DMS153 treated with DMSO at 0.1 percent for 48 hours (cell line): ENCODE data around the gene CTNND2.

Source experiments
- DNase-seq: peaks from one replicate; lab custom pipeline; 2025; ENCODE audit not compliant: unreplicated experiment; lab: John Stamatoyannopoulos, UW

CTNND2 gene

GRCh38 chr5:11596657-11597071 lies 307.6 kb downstream of the CTNND2 start:
- no peak for DNase-seq

DNA sequence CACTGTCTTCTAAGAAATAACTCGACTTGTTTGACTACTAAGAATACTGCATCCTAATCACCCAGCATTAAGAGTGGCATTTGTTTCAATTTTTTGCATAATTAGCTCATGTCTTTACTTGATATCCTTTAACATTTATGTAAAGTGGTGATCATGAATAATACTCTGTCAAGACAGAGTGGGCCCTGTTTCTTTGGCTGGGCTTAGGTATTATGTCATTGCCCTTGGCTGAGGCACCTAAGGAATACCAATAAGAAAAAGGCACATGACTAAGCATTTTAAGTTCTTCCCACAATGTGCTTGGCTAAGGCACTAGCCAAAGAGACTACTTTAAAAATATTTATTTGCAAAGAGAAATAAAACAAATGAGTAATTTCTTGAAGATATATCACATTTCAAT lies 308.1 kb downstream of the CTNND2 start:
- no peak for DNase-seq

DNA sequence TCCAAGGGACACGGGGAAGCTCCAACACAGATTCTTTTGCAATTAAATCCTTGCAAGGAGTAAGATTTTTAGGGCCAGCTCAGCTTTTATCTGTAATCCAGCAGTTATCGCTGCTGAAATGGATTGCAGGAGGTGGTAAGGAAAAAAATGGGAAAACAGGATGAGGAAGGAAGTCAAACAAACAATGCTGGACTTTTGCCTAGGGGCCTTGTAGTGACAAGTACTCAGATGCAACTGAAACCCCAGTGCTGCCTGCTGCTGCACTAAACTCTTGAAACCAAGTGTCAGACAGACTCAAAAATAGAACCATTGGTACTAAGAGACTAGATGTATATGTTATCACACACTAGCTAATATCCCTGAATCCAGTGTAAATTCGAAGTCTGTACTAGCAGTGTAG lies 309.2 kb downstream of the CTNND2 start:
- no peak for DNase-seq

DNA sequence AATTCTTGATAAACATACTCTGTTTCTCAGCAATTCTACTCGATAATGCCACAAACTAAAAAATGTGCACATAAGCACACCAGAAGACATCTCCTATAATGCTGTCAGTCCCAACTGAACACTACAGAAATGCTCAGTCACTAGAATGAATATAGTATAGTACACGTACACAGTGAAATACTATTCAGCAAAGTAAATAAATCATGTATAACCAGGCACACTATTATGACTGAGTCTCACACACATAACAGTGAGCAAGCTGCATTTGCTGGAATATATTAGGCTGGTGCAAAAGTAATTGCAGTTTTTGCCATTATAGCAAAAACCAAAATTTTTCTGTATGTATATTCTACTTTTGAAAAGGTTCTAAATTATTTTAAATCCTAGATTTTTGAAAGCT lies 310.2 kb downstream of the CTNND2 start:
- no peak for DNase-seq

GRCh38 chr5:11590475-11590874 lies 313.8 kb downstream of the CTNND2 start:
- DNase-seq, result no peak

GRCh38 chr5:11588803-11589202 lies 315.4 kb downstream of the CTNND2 start:
- DNase-seq, result no peak

GRCh38 chr5:11584017-11584416 lies 320.2 kb downstream of the CTNND2 start:
- no peak for DNase-seq

DNA sequence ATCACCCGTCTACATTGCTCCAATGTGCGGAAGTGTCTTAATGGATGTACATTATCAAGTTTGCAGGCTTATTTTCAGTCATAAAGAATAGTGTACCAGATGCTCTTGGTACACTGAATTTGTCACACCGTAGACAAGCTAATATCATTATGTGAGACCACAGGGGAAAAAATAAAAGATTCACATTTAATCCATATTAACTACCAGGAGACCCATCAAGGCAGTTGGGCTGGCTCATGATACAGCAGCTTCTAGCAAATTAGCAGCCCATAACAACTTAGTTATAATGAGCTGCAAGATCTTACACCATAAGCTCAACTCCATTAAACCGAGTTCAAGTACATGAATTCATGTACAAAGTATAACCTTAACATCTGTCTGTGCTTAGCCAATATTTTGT lies 324.9 kb downstream of the CTNND2 start:
- no peak for DNase-seq

DNA sequence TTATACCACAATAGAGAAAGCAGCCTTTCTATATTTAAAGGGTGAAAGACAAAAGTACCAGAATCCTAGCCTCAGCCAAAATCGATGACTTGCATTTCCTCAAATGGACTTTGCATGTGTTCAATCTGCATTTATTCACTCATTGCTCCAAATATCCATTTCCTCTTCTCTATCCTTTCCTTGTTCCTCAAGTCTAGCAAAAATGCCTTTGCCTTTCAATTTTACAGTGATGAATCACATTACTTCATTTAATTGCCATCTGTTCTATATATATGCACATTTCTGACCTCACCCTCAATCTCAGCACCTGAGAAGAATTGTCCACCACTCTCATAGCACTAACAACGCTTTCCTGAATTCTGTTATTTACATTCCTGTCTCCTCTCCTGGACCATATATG lies 329.5 kb downstream of the CTNND2 start:
- no peak for DNase-seq

DNA sequence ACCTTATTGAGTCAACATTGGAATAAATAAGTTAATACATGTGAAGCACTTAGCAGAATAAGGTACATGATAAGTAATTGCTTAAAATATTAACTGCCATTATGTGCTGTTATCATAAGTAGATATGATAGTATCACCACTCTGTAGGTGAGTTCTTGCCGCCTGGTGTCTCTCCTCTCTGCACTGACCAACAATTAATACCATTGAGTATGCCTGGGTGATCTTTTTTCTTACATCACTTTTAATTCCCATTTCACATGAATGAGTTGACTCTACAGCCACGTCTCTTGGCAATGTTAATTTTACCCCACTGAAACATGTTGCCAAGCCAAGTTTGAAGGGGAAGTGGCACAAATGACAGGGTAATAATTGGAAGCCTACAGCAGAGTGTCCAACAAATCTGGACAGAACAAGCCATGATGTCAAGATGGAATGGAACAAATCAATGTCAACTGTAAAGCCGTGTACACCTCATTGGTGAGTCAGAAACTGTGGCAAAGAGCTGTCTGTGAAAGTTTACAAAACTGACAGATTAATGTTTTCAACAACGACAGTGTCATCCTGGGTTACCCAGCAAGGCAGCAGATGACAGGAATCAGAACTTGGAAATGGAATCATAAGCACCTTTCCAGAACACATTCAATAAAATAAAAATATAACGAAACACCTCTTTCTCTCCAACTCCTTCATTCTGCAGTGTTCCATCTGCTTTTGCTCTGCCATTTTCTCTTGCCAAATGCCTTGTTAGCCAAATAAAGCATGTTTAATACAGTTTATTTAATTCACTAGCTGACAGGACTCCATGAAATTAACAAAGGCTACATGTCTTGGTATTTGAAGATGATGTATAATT lies 330.9 kb downstream of the CTNND2 start:
- no peak for DNase-seq

GRCh38 chr5:11564706-11565105 lies 339.5 kb downstream of the CTNND2 start:
- no peak for DNase-seq

GRCh38 chr5:11563822-11564221 lies 340.4 kb downstream of the CTNND2 start:
- no peak for DNase-seq

- no peak for DNase-seq
These were observed 343.1 kb downstream of the CTNND2 start for GRCh38 chr5:11560915-11561697.

DNA sequence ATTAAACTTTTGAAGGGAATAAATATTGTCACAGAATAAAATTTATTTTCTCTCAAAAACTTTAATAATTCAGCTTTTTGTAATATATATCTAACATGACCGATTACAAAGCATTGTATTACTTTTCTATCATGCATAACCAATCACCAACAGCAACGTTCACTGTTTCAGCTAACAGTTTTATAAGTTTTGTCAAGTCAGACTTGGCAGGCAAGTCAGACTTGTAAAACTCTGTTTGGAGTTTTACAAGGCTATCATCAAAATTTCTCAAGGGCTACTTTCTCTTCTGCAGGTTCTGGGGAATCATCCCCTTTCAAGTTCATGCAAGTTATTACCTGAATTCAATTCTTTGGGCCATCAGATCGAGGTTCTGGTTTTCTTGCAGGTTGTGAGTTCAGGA lies 347.2 kb downstream of the CTNND2 start:
- DNase-seq, result no peak

- DNase-seq, result no peak
These were observed 349.1 kb downstream of the CTNND2 start for GRCh38 chr5:11555171-11555570.

DNA sequence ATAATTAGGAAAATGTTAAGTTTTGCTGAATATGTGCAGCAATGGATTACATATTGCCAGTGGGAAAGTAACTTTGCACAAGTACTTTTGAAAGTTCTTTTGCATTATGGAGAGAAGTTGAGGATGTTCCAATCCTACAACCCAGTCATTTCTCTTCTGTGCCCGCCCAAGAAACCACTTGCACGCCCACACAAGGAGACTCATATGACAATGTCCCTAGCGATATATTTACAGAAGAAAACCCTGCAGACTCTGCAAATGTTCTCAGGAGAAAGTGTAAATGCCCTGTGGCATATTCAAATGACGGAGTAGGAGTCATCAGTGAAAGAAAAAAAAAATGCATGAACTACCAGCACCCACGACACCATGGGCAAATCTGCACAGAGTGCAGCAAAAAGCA lies 356.5 kb downstream of the CTNND2 start:
- no peak for DNase-seq

- no peak for DNase-seq
These were observed 357.1 kb downstream of the CTNND2 start for GRCh38 chr5:11547140-11547539.

DNA sequence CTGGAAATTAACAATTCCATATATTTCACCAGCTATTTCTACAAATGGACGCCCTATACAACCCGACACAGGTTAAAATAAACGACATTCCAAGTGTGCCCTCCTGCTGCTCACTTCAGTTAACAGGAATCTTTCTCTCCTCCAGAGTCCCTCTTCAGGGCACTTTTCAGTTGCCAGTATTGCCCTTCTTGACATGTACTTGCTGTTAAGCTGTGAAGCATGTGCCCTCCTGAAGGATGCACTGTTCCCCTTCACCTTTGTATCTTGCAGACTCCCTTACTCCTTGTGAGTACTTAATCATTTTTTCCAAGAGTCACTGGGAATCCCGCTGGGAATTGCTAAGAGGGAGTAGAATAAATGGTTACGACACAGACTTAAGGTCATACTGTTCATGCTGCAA lies 364.1 kb downstream of the CTNND2 start:
- DNase-seq, result no peak

GRCh38 chr5:11531811-11532555 lies 372.3 kb downstream of the CTNND2 start:
- no peak for DNase-seq

- DNase-seq, result no peak
These were observed 375.5 kb downstream of the CTNND2 start for GRCh38 chr5:11528720-11529119.

GRCh38 chr5:11527652-11528349 lies 376.4 kb downstream of the CTNND2 start:
- no peak for DNase-seq
